ENCODE results near the gene MYRF.

The MYRF gene

DNA sequence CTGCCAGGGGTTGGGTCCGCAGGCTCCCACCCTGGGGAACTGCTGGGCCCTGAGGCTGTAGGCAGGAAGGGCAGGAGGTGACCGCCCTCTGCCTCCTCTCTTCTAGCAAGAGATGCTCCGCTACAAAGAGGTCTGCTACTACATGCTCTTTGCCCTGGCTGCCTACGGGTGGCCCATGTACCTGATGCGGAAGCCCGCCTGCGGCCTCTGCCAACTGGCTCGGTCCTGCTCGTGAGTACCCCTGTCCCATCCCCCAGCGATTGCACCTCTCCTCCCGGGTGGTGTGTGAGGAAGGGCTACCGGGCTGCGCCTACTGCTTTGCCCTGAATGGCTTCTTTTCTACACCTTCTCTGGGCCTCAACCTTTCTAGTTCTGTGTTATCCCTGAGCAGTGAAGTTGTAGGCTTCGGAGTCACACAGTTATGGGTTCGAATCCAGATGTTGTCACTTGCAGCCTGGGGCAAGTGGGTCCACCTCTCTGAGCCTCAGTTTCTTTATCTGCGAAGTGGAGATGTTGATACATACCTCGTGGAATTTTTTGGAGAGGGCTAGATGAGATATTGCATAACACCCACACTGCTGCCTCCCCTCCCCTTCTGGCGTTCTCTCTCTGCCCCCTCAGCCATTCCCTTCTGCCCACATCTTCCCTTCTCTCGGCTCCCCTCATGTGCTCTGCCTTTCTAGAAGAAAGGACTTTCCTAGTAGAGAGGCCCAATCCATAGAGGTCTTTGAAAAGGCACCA lies 21.1 kb upstream of the MYRF start:
- Histone ChIP-seq H3K4me3 (ENCODE audit: low read length) (no peak overlapping the region), H3K9me3 (ENCODE audit: insufficient read depth, low read depth, low read length) (no peaks in the 10 kb centered on the region), H3K27me3 (ENCODE audit: insufficient read depth, low read length) (no peaks in the 10 kb centered on the region), H3K36me3 (ENCODE audit: insufficient read depth, low read length) (peaks cover 12% of the 10 kb centered on the region), H3K9ac (ENCODE audit: low read depth, low read length) (no peak overlapping the region), H3K27ac (ENCODE audit: low read depth, low read length) (no peak overlapping the region), H3K4me1 (ENCODE audit: insufficient read depth, low read length) (no peaks in the 10 kb centered on the region)
- WGBS, result 91% methylated on average over 19 of the region's 19 CpGs

DNA sequence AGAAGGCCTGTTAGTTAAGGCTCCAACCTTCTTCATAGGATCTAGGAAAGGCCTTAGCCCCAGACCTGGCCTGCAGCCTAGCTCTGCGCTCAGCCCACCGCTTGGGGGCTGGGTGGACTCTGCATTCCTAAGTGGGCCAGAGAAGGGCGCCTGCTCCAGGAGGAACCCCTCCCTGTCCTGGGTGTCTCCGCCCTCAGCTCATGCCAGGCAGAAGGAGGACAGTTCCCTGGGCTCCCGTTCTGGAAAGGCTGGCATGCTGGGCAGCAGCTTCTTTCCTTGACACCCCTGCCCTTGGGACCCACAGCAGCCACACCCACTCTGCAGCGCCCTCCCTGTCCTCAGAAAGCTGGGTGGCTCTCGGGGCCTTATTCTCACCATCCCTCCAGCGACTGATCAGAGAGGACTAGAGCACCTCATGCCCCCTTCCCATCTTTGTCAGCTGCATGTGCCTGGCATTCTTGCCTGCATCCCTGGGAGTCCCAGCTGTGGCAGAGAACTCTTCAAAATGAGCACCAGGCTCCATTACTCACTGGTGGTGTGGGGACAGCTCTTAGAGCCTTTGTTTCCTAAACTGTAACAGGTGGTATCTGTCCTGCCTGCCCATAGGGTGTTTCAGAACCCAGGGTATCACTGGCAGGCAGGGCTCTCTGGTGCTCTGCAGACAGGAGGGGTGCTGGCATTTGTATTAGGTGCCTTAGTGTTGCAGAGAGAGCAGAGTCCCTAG lies 20.3 kb upstream of the MYRF start:
- H3K9me3 ChIP-seq (ENCODE audit: insufficient read depth, low read depth, low read length), result no peaks in the 10 kb centered on the region
- 85% methylated on average over 8 of the region's 8 CpGs for WGBS
- H3K36me3 ChIP-seq (ENCODE audit: insufficient read depth, low read length), result peaks cover 12% of the 10 kb centered on the region
- H3K27me3 ChIP-seq (ENCODE audit: insufficient read depth, low read length), result no peaks in the 10 kb centered on the region
- no peak overlapping the region for H3K27ac ChIP-seq (ENCODE audit: low read depth, low read length)
- H3K9ac ChIP-seq (ENCODE audit: low read depth, low read length), result no peak overlapping the region
- no peak overlapping the region for H3K4me3 ChIP-seq (ENCODE audit: low read length)
- no peaks in the 10 kb centered on the region for H3K4me1 ChIP-seq (ENCODE audit: insufficient read depth, low read length)

DNA sequence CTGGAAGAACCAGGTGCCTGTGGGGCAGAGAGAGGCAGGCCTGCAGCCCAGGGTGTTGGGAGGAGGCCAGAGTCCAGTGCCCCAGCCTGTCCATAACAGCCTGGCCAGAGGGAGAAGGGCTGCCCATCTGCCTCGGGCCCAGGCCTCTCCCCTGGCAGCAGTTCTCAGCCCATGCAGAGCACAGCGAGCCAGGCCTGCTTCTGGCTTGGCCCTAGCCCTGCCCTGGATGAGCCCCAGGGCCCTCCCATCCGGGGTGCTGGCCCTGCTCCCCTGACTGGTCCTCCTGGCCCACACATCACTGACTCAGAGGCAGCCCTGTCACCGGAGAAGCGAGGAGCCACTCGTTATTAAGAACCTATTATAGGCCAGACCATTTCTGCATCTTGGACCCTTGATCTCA lies 19.7 kb upstream of the MYRF start:
- no peak overlapping the region for H3K27ac ChIP-seq (ENCODE audit: low read depth, low read length)
- H3K27me3 ChIP-seq (ENCODE audit: insufficient read depth, low read length), result no peaks in the 10 kb centered on the region
- no peak overlapping the region for H3K9ac ChIP-seq (ENCODE audit: low read depth, low read length)
- H3K4me3 ChIP-seq (ENCODE audit: low read length), result no peak overlapping the region
- no peaks in the 10 kb centered on the region for H3K9me3 ChIP-seq (ENCODE audit: insufficient read depth, low read depth, low read length)
- WGBS, result 89% methylated on average over 6 of the region's 6 CpGs
- no peaks in the 10 kb centered on the region for H3K4me1 ChIP-seq (ENCODE audit: insufficient read depth, low read length)
- peaks cover 12% of the 10 kb centered on the region for H3K36me3 ChIP-seq (ENCODE audit: insufficient read depth, low read length)

DNA sequence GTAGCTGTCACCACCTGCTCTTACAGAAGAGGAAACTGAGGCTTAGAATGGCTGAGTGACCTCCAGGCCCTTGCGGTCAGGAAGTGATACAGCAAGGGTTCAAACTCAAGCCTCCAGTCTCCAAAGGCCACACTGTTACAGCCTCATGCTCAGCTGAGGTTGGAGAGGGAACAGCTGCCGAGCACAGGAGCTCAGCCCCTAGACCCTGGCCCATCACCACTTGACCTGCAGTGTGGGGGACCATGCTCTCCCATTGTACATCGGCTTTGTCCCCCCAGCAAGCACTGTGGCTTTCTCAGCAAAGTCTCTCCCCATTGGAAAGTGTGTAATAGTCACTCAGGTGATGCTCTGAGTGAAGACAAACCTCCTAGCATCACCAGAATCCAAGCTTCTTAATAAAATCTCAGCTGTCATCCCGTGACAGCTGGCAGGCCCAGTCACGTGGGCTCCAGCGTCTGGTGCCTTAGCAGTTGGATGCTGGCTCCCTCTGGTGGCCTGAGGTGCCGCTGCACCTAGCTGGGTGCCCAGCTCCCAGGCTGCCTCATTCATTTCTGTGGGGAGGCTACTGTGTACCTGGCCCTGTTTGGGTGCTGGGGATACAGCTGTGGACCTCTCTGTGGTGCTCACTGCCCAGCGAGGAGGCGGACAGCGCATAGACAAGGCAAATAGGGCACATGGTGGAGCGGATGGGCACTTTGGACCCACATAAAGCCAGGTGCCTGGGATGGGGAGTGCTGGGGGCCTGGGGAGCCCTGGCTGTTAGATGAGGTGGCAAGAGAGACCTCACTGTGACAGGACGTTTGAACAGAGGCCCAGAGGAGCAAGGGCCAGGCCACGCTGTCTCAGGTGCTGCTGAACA lies 19.1 kb upstream of the MYRF start:
- H3K4me1 ChIP-seq (ENCODE audit: insufficient read depth, low read length), result no peaks in the 10 kb centered on the region
- H3K4me3 ChIP-seq (ENCODE audit: low read length), result no peak overlapping the region
- H3K27me3 ChIP-seq (ENCODE audit: insufficient read depth, low read length), result no peaks in the 10 kb centered on the region
- no peak overlapping the region for H3K9ac ChIP-seq (ENCODE audit: low read depth, low read length)
- no peak overlapping the region for H3K27ac ChIP-seq (ENCODE audit: low read depth, low read length)
- 39% methylated on average over 13 of the region's 13 CpGs for WGBS
- no peaks in the 10 kb centered on the region for H3K9me3 ChIP-seq (ENCODE audit: insufficient read depth, low read depth, low read length)
- peaks cover 12% of the 10 kb centered on the region for H3K36me3 ChIP-seq (ENCODE audit: insufficient read depth, low read length)

- Histone ChIP-seq H3K4me3 (ENCODE audit: low read length) (no peak overlapping the region), H3K27ac (ENCODE audit: low read depth, low read length) (no peak overlapping the region), H3K9me3 (ENCODE audit: insufficient read depth, low read depth, low read length) (no peaks in the 10 kb centered on the region), H3K27me3 (ENCODE audit: insufficient read depth, low read length) (no peaks in the 10 kb centered on the region), H3K4me1 (ENCODE audit: insufficient read depth, low read length) (no peaks in the 10 kb centered on the region), H3K36me3 (ENCODE audit: insufficient read depth, low read length) (peaks cover 6% of the 10 kb centered on the region), H3K9ac (ENCODE audit: low read depth, low read length) (no peak overlapping the region)
- 95% methylated on average over 14 of the region's 14 CpGs for WGBS
Measured at GRCh38 chr11:61734767-61735166, 17.7 kb upstream of the MYRF start.

- Histone ChIP-seq H3K9me3 (ENCODE audit: insufficient read depth, low read depth, low read length) (no peaks in the 10 kb centered on the region), H3K27ac (ENCODE audit: low read depth, low read length) (no peak overlapping the region), H3K27me3 (ENCODE audit: insufficient read depth, low read length) (no peaks in the 10 kb centered on the region), H3K36me3 (ENCODE audit: insufficient read depth, low read length) (peaks cover 7% of the 10 kb centered on the region), H3K4me1 (ENCODE audit: insufficient read depth, low read length) (no peaks in the 10 kb centered on the region), H3K4me3 (ENCODE audit: low read length) (no peak overlapping the region), H3K9ac (ENCODE audit: low read depth, low read length) (no peak overlapping the region)
- 95% methylated on average over 17 of the region's 17 CpGs for WGBS
Measured at GRCh38 chr11:61735391-61735790, 17.0 kb upstream of the MYRF start.

DNA sequence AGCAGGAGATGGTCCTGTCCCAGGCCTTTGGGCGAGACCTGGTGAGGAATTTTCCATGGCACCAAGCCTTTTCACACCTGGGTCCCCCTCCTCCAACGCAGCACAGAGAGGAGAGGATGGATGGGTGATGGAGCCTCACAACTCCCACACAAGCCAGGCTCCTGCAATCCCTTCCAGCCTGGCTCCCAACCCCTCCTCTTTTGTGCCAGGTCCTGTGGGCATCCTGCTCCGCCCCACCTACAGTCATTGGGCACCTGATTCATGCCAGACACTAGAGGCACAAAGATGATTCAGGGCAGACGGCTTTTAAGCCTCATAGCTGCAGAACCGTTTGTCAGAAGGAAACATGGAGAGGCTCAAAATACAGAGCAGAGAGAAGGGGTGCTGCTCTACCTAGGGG lies 16.1 kb upstream of the MYRF start:
- Histone ChIP-seq H3K4me3 (ENCODE audit: low read length) (no peak overlapping the region), H3K36me3 (ENCODE audit: insufficient read depth, low read length) (peaks cover 15% of the 10 kb centered on the region), H3K27ac (ENCODE audit: low read depth, low read length) (no peak overlapping the region), H3K27me3 (ENCODE audit: insufficient read depth, low read length) (no peaks in the 10 kb centered on the region), H3K9me3 (ENCODE audit: insufficient read depth, low read depth, low read length) (no peaks in the 10 kb centered on the region), H3K9ac (ENCODE audit: low read depth, low read length) (no peak overlapping the region), H3K4me1 (ENCODE audit: insufficient read depth, low read length) (no peaks in the 10 kb centered on the region)
- 81% methylated on average over 4 of the region's 5 CpGs for WGBS

DNA sequence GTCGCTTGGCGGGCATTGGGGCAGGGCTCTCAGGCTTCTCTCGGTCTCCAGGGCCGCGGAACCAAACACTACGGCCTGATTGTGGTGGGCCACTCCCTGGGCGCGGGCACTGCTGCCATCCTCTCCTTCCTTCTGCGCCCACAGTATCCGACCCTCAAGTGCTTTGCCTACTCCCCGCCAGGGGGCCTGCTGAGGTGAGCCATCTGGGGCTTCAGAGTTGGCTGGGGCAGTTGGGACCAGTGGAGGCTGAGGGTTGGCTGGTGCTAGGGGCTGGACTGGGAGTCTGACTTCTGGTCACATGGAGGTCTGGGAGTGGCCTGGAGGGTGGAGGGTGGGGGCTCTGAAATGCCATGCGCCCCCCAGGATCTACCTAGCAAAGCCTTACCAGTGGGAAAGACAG lies 15.3 kb upstream of the MYRF start:
- Histone ChIP-seq H3K9me3 (ENCODE audit: insufficient read depth, low read depth, low read length) (no peaks in the 10 kb centered on the region), H3K27me3 (ENCODE audit: insufficient read depth, low read length) (no peaks in the 10 kb centered on the region), H3K27ac (ENCODE audit: low read depth, low read length) (no peak overlapping the region), H3K4me1 (ENCODE audit: insufficient read depth, low read length) (no peaks in the 10 kb centered on the region), H3K9ac (ENCODE audit: low read depth, low read length) (no peak overlapping the region), H3K4me3 (ENCODE audit: low read length) (no peak overlapping the region), H3K36me3 (ENCODE audit: insufficient read depth, low read length) (peaks cover 19% of the 10 kb centered on the region)
- 92% methylated on average over 12 of the region's 12 CpGs for WGBS

GRCh38 chr11:61737636-61738386 lies 14.6 kb upstream of the MYRF start:
- Histone ChIP-seq H3K27ac (ENCODE audit: low read depth, low read length) (no peak overlapping the region), H3K36me3 (ENCODE audit: insufficient read depth, low read length) (peaks cover 23% of the 10 kb centered on the region), H3K9me3 (ENCODE audit: insufficient read depth, low read depth, low read length) (no peaks in the 10 kb centered on the region), H3K27me3 (ENCODE audit: insufficient read depth, low read length) (no peaks in the 10 kb centered on the region), H3K4me1 (ENCODE audit: insufficient read depth, low read length) (no peaks in the 10 kb centered on the region), H3K9ac (ENCODE audit: low read depth, low read length) (no peak overlapping the region), H3K4me3 (ENCODE audit: low read length) (no peak overlapping the region)
- WGBS, result 86% methylated on average over 23 of the region's 23 CpGs

DNA sequence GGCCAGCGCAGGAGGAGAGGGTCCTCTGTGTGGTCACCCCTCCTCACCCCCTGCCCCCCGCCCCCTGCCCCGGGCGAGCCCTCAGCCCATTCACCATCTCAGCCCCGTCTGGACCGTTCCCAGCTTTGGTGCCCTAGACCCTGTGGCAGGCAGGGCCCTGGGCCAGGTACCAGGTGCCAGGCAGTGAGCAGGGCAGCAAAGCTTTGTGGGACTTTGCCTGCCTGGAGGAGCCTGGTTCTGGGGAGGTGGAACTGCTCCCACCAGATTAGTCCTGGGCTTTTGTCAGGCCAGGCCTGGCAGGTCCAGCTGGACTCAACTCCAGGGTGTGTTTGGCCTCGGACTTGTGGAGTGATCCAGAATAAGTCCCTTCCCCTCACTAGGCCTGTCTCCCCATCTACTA lies 13.7 kb upstream of the MYRF start:
- Histone ChIP-seq H3K9ac (ENCODE audit: low read depth, low read length) (no peak overlapping the region), H3K36me3 (ENCODE audit: insufficient read depth, low read length) (peaks cover 23% of the 10 kb centered on the region), H3K27me3 (ENCODE audit: insufficient read depth, low read length) (no peaks in the 10 kb centered on the region), H3K4me1 (ENCODE audit: insufficient read depth, low read length) (no peaks in the 10 kb centered on the region), H3K27ac (ENCODE audit: low read depth, low read length) (no peak overlapping the region), H3K4me3 (ENCODE audit: low read length) (no peak overlapping the region), H3K9me3 (ENCODE audit: insufficient read depth, low read depth, low read length) (no peaks in the 10 kb centered on the region)
- 90% methylated on average over 6 of the region's 7 CpGs for WGBS
